DMS53 treated with DMSO at 0.1 percent for 48 hours (cell line): ENCODE data around the gene PIK3R5.
"Not testable (repeated sequence)": the region's sequence is repeated elsewhere in the genome, so short reads cannot be mapped to it uniquely, and the experiment has no call there.

ENCODE experiments used
- DNase-seq: peaks from one replicate; lab custom pipeline; 2025; ENCODE audit not compliant: unreplicated experiment; lab: John Stamatoyannopoulos, UW

Gene PIK3R5

DNA sequence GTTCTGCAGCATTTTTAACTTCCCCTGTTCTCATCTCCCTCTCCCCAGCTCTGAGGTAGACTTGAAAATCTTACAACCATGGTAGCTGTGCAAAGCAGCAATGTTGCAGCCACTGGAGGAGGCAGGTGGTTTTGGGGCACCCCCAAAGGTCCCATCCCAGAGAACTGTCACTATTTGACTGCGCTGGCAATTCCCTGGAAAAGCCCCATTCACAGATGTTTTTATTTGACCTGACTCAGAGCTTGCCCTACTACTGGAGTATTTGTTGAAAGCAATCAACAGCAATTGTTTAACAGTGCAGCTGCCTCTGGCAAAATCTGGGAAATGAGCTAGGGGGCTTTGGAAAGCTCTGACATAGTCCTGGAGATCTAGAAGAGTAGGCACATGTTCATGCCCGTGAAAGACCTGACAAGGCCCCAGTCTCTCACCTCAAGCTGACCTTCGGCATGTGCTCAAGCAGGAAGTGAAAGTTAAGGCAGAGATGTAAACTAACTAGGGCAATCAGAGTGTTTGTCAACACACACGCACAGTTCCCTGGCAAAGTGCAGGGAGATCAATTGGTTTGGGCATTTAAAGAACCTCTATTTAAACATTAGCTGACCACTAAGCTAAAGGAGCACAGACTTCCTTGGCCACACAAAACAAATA, 19.7 kb upstream of the PIK3R5 start:
- no peak for DNase-seq

GRCh38 chr17:8984225-8984624, 18.7 kb upstream of the PIK3R5 start:
- not testable (repeated sequence) for DNase-seq

DNA sequence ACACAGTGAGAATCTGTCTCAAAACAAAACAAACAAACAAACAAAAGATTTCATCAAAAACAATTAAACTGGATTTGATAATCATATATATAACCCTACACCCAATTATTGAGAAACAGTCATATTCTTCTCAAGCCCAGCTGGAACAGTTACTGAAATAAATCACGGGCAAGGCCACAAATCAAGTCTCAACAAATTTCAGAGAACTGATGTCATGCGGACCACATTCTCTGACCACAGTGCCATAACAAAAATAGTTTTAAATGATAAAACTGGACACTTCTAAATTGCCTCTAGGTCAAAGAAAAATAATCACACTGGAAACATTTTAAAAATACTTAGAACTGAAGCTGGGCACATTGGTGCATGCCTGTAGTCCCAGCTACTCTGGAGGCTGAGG, 15.9 kb upstream of the PIK3R5 start:
- no peak for DNase-seq

GRCh38 chr17:8979715-8980114, 14.2 kb upstream of the PIK3R5 start:
- DNase-seq, result no peak

DNA sequence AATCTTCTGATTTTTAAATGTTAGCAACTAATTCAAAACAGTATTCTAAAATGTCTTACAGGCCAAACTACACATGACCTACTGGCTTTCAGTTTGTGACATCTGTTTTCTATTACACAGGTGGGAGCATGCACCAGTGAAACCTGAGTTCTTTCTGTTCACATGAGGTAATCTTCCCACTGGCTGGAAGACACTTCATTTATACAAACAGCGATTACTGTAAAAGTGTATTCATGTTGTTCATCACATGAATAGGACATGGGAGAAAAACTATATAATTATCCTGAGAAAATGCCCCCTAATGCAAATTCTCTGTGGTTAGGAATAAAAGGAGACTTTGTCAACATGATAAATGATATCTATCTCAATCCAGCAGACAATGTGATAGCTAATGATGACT, 11.1 kb upstream of the PIK3R5 start:
- no peak for DNase-seq

GRCh38 chr17:8975091-8975725, 9.7 kb upstream of the PIK3R5 start:
- DNase-seq, result no peak

GRCh38 chr17:8969901-8970300, 4.4 kb upstream of the PIK3R5 start:
- no peak for DNase-seq

DNA sequence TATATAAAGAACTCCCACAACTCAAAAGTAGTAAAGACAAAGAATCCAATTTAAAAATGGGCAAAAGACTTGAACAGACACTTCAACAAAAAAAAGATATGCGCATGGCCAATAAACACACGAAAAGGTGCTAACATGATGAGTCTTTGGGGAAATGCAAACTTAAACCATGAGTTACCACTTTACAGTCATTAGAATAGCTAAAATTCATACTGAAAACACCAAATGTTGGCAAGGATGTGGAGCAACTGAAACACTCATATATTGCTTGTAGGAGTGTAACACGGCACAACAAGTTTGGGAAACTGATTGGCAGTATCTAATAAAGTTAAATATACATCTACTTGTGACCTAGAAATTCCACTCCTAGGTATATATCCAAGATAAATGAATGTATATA, 3.0 kb upstream of the PIK3R5 start:
- no peak for DNase-seq

DNA sequence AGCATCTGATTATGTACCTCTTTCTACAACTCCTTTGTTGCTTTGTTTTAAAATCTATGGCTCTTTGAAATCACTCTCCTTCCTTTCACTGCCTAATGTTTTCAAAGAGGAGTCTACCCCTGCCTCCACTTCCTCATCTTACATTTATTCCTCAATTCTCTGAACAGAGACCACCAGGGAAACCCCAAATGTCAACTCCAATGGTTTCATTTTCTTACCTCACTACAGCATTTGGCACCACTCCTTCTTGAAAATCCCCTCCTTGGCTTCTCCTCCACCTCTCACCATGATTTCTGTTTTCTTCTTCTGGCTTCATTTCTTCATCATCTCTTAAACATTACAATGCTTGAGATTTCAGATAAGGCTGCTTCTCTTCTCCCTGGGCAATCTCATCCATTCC, 2.4 kb upstream of the PIK3R5 start:
- DNase-seq, result no peak

GRCh38 chr17:8966926-8967325, 1.4 kb upstream of the PIK3R5 start:
- no peak for DNase-seq

GRCh38 chr17:8964801-8965393, 610 bp downstream of the PIK3R5 start:
- no peak for DNase-seq

GRCh38 chr17:8963647-8964258, 1.8 kb downstream of the PIK3R5 start:
- no peak for DNase-seq

DNA sequence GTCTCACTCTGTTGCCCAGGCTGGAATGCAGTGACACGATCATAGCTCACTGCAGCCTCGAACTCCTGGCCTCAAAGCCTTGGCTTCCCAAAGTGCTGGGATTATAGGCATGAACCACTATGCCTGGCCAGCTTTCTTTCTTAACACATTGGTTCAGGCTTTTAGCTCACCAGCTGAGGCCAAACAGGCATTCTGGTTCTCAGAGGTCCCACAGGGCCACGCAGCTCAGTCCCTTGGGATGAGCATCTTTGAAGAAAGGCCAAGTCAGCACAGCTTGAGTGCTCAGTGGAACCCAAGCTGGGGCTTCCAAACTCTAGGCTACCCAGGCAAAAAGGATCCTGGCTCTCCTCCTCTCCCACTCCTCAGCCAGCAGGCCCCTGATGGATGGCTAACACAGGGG, 2.5 kb downstream of the PIK3R5 start:
- no peak for DNase-seq

DNA sequence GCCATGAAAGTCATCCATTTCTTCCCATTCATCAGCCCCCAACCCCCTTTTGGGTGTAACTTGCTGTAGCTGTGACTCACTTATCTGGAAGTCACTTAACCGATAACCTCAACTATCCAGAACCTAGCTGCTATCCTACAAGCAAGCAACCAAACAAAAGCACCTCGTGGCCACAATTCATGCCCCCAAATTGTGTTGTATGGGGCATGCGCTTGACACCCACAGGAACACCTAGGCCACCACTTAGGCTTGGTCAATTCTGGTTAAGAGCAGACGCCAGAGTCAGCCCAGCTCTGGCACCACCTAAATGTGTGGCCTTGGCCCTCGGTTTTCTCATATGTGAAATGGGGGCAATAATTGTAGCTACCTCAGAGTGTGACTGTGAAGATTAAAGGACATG, 3.7 kb downstream of the PIK3R5 start:
- no peak for DNase-seq

- no peak for DNase-seq
Observed at GRCh38 chr17:8960325-8961140, 5.0 kb downstream of the PIK3R5 start.

- no peak for DNase-seq
Observed at GRCh38 chr17:8959312-8959918, 6.1 kb downstream of the PIK3R5 start.

- DNase-seq, result no peak
Observed at GRCh38 chr17:8957721-8958120, 7.8 kb downstream of the PIK3R5 start.

- DNase-seq, result no peak
Observed at GRCh38 chr17:8956465-8956902, 9.0 kb downstream of the PIK3R5 start.

GRCh38 chr17:8955021-8955959, 10.2 kb downstream of the PIK3R5 start:
- DNase-seq, result no peak

- DNase-seq, result no peak
Observed at GRCh38 chr17:8954339-8954738, 11.2 kb downstream of the PIK3R5 start.
